NCI-H345 treated with DMSO at 0.1 percent for 48 hours (cell line): ENCODE measurements around the gene FTSJ1.
"Not testable (repeated sequence)": the region's sequence is repeated elsewhere in the genome, so short reads cannot be mapped to it uniquely, and the experiment has no call there.

ENCODE experiments used
- DNase-seq: peaks from one replicate; lab custom pipeline; 2025; ENCODE audit not compliant: unreplicated experiment; lab: John Stamatoyannopoulos, UW

The FTSJ1 gene

GRCh38 chrX:48520976-48521352 is 45.0 kb downstream of the FTSJ1 start:
- DNase-seq: no peak

GRCh38 chrX:48521353-48522243 is 45.6 kb downstream of the FTSJ1 start, which contains the start of gene EBP:
TSS of gene EBP (plus strand) at chrX:48521808. CDS start at chrX:48523772, 1,964 bp downstream.
- DNase-seq: peak; percentile 90

- no peak for DNase-seq
Observed at GRCh38 chrX:48522291-48522690, 46.3 kb downstream of the FTSJ1 start.

- no peak for DNase-seq
Observed at GRCh38 chrX:48523682-48524081, 47.7 kb downstream of the FTSJ1 start.

GRCh38 chrX:48525853-48526252 is 49.9 kb downstream of the FTSJ1 start:
- not testable (repeated sequence) for DNase-seq

- DNase-seq: no peak
Observed at GRCh38 chrX:48530736-48531135, 54.7 kb downstream of the FTSJ1 start.

GRCh38 chrX:48531358-48531959 is 55.5 kb downstream of the FTSJ1 start:
- DNase-seq: no peak

GRCh38 chrX:48532161-48532560 is 56.2 kb downstream of the FTSJ1 start:
- no peak for DNase-seq

- no peak for DNase-seq
Observed at GRCh38 chrX:48533165-48533564, 57.2 kb downstream of the FTSJ1 start.
